ENCODE data around the gene NFAT5. TPM values are rescaled to one million over a fixed set of nuclear protein-coding genes. Genes with fewer than 3 reads are reported as not detected.

Gene NFAT5
- total RNA-seq, 1 donor from 2014 or later: 48.3 TPM

DNA sequence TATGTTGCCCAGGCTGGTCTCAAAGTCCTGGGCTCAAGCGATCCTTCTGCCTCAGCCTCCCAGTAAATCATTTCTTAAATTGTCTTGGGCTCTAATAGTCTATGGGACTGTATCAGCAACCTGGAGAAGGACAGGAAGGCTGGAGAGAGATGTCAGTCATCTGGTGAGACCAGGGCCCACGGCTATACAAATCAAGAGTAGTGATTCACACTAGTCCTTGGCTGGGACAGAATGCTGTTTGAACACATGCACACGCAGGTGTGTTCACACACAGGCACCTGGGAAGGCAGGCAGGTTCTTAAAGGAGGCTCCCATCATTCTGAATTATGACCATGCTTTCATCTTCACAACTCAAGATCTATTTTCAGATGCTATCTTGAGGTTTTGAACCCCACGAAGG lies 146.5 kb downstream of the NFAT5 start:
- CTCF ChIA-PET: no interaction called here
- Mint-ChIP-seq H3K4me1 (no peaks in the 10 kb centered on the region), H3K36me3 (ENCODE audit: low read depth) (peaks cover 2% of the 10 kb centered on the region), H3K9me3 (no peaks in the 10 kb centered on the region), H3K27me3 (no peaks in the 10 kb centered on the region), H3K4me3 (no peak overlapping the region), H3K27ac (no peak overlapping the region)
- DNase-seq: no peak
- TF ChIP-seq, protein P1, sequence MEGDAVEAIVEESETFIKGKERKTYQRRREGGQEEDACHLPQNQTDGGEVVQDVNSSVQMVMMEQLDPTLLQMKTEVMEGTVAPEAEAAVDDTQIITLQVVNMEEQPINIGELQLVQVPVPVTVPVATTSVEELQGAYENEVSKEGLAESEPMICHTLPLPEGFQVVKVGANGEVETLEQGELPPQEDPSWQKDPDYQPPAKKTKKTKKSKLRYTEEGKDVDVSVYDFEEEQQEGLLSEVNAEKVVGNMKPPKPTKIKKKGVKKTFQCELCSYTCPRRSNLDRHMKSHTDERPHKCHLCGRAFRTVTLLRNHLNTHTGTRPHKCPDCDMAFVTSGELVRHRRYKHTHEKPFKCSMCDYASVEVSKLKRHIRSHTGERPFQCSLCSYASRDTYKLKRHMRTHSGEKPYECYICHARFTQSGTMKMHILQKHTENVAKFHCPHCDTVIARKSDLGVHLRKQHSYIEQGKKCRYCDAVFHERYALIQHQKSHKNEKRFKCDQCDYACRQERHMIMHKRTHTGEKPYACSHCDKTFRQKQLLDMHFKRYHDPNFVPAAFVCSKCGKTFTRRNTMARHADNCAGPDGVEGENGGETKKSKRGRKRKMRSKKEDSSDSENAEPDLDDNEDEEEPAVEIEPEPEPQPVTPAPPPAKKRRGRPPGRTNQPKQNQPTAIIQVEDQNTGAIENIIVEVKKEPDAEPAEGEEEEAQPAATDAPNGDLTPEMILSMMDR (IDR thresholded peaks at IDR 0.05): no peak
- ATAC-seq (ENCODE audit: low read depth): no peak
- POLR2A ChIA-PET: no interaction called here
- intact Hi-C loops (cut with micrococcal nuclease): no loop called here

DNA sequence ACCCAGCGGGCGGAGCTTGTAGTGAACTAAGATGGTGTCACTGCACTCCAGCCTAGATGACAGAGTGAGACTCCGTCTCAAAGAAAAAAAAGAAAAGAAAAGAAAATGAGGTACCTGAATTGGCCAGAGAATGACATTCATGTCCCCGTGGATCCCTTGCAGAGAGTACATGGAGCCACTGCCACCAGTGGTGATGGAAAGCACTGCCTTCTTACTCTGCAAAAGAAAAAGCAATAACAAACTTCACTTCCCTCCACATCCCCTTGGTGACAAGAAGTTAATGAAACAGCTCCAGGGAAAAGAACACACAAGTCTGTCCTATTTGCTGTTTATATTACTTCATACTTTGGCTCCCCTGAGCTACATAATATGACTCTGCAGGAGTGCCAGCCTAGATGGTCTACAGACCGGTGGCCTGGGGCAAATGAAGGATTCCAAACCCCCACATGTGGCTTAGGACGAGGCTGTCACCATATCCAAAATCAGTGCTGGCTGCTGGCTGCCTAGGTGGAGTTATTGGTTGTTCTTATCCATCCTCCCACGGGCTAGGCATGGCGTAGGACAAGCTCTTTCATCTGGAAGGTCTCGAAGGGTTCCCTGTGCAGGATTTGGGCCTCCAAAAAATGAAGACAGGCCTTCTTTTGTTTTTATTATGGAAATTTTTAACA lies 147.3 kb downstream of the NFAT5 start:
- ChIA-PET POLR2A (interaction anchor here (1.2 kb wide), 1 partner anchor 42 kb away, joined by 6 read pairs; the partner anchor contains the start of gene NOB1), CTCF (no interaction called here)
- Mint-ChIP-seq H3K27ac (no peak overlapping the region), H3K9me3 (no peaks in the 10 kb centered on the region), H3K4me3 (no peak overlapping the region), H3K4me1 (no peaks in the 10 kb centered on the region), H3K36me3 (ENCODE audit: low read depth) (no peaks in the 10 kb centered on the region), H3K27me3 (no peaks in the 10 kb centered on the region)
- no peak for DNase-seq
- intact Hi-C loops (cut with micrococcal nuclease): no loop called here
- TF ChIP-seq, protein P1 (IDR thresholded peaks at IDR 0.05): no peak
- ATAC-seq (ENCODE audit: low read depth): no peak

DNA sequence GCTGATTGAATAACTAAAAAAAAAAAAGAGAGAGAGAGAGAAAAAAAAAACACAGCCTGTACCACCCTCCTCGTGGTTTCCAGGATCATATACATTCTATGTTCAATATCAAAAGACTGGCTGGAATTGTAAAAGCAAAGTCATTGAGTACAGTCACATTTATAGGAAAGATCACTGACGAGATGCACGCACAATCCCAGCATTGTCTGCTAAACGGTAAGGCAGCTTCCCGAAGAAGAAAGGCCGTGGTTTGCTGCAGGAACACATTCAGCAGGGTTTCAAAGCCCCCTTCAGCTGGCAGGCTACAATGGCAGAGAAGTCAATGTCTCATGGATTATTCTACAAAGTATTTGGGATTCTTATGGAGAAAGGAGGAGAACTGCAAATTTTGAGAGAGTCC lies 151.3 kb downstream of the NFAT5 start:
- intact Hi-C loops (cut with micrococcal nuclease): no loop called here
- H3K4me1 Mint-ChIP-seq: no peaks in the 10 kb centered on the region
- no peak for ATAC-seq (ENCODE audit: low read depth)
- H3K27me3 Mint-ChIP-seq: no peaks in the 10 kb centered on the region
- H3K27ac Mint-ChIP-seq: no peak overlapping the region
- DNase-seq: no peak
- H3K4me3 Mint-ChIP-seq: no peak overlapping the region
- ChIA-PET CTCF (no interaction called here), POLR2A (interaction anchor here (0.7 to 1.0 kb wide), 2 partner anchors 9 to 187 kb away, joined by 3 to 5 read pairs; partner anchors contain the start of gene NQO1)
- H3K9me3 Mint-ChIP-seq: no peaks in the 10 kb centered on the region
- no peaks in the 10 kb centered on the region for H3K36me3 Mint-ChIP-seq (ENCODE audit: low read depth)
- TF ChIP-seq, protein P1 (IDR thresholded peaks at IDR 0.05): no peak

DNA sequence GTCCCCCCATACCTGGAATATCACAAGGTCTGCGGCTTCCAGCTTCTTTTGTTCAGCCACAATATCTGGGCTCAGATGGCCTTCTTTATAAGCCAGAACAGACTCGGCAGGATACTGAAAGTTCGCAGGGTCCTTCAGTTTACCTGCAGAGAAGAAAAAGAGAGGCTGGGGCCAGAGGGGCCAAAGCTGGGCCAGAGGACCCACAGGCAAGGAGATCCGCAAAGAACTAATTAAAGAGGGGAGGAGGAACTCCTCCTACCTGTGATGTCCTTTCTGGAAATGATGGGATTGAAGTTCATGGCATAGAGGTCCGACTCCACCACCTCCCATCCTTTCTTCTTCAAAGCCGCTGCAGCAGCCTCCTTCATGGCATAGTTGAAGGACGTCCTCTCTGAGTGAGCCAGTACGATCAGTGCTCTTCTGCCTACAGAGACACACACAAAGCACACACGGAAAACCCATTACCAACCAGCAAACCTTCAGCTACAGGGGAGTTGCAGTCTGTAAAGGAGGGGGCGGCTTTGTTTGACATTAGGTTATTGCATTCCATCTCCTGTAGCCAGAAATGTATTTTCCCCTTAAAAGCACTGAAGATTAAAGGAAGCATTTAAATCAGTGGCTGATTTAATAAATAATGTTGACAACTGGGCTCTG lies 152.5 kb downstream of the NFAT5 start:
- Mint-ChIP-seq H3K27me3 (no peaks in the 10 kb centered on the region), H3K4me3 (no peak overlapping the region), H3K4me1 (peaks cover 5% of the 10 kb centered on the region), H3K9me3 (no peaks in the 10 kb centered on the region), H3K27ac (no peak overlapping the region), H3K36me3 (ENCODE audit: low read depth) (no peaks in the 10 kb centered on the region)
- DNase-seq: no peak
- intact Hi-C loops (cut with micrococcal nuclease): no loop called here
- CTCF ChIA-PET: no interaction called here
- POLR2A ChIA-PET: interaction anchor here (0.7 kb wide), 1 partner anchor 378 kb away, joined by 4 read pairs; no protein-coding TSS in a partner anchor
- ATAC-seq (ENCODE audit: low read depth): no peak
- TF ChIP-seq, protein P1 (IDR thresholded peaks at IDR 0.05): no peak

- TF ChIP-seq, protein P1 (IDR thresholded peaks at IDR 0.05): no peak
- Mint-ChIP-seq H3K4me1 (peaks cover 14% of the 10 kb centered on the region), H3K36me3 (ENCODE audit: low read depth) (no peaks in the 10 kb centered on the region), H3K9me3 (no peaks in the 10 kb centered on the region), H3K27ac (no peak overlapping the region), H3K4me3 (no peak overlapping the region), H3K27me3 (no peaks in the 10 kb centered on the region)
- ATAC-seq (ENCODE audit: low read depth): no peak
- DNase-seq: no peak
- intact Hi-C loops (cut with micrococcal nuclease): loop anchor here (10.0 kb wide), 1 partner anchor 536 kb away; the partner anchor contains the start of gene SNTB2
- ChIA-PET CTCF (no interaction called here), POLR2A (no interaction called here)
Observed at GRCh38 chr16:69720822-69721430, 155.2 kb downstream of the NFAT5 start.

All from activated B cell treated with CpG ODN at 0.5 μM for 24 hours (primary cell).